Measurements from ENCODE around the gene VSTM5.

DNA sequence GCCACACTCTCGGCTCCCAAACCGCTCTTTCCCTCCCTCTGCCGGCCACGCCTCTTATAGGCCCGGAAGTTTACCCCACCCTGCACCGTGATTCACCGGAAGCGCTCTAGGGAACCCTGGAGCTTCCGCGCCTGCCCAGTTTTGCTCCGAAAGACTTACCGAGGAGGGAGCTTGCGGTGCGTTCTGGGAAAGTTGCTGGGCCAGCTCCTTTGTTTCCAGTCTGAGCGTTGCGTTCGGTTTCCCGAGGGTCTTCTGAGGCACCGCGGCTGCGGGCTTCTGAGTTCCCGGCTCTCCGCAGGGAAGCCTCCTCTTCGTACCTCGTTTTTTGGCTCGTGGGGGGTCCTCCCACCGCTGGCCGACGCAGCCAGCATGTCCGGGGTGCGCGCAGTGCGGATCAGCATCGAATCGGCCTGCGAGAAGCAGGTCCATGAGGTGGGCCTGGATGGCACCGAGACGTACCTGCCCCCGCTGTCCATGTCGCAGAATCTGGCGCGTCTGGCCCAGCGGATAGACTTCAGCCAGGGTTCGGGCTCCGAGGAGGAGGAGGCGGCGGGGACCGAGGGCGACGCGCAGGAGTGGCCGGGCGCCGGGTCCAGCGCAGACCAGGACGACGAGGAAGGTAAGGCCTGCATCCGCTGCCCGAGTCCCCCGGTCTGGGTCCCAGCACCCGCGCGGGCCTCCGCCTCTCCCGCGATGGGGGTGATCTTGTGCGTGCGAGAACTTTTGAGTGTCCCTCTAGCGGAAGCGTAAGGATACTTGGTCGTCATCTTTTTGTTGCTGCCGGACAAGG lies 66.1 kb downstream of the VSTM5 start, which contains the start of gene MED17:
- TF ChIP-seq POLR2AphosphoS5 (IDR thresholded peaks at IDR 0.05) (peak; percentile 91 to 97 (median 94)), POLR2A (IDR thresholded peaks at IDR 0.05) (peak; percentile 72 to 79), EP300 (IDR thresholded peaks at IDR 0.05) (no peak)
- TF ChIP-seq, protein P1, sequence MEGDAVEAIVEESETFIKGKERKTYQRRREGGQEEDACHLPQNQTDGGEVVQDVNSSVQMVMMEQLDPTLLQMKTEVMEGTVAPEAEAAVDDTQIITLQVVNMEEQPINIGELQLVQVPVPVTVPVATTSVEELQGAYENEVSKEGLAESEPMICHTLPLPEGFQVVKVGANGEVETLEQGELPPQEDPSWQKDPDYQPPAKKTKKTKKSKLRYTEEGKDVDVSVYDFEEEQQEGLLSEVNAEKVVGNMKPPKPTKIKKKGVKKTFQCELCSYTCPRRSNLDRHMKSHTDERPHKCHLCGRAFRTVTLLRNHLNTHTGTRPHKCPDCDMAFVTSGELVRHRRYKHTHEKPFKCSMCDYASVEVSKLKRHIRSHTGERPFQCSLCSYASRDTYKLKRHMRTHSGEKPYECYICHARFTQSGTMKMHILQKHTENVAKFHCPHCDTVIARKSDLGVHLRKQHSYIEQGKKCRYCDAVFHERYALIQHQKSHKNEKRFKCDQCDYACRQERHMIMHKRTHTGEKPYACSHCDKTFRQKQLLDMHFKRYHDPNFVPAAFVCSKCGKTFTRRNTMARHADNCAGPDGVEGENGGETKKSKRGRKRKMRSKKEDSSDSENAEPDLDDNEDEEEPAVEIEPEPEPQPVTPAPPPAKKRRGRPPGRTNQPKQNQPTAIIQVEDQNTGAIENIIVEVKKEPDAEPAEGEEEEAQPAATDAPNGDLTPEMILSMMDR (IDR thresholded peaks at IDR 0.05): peak; percentile 30 to 48 (median 39)

All from sigmoid colon (tissue), 4 donors.